Naive thymus-derived CD4-positive, alpha-beta T cell (primary cell): ENCODE data around the gene CCR5AS.

Experiments
- ATAC-seq: fragments of 150-1000 bp; cut with Tn5 transposase; 2 replicates; pipeline ENCODE4 v1.10.0; 2021; ENCODE audit warnings: mild to moderate bottlenecking, moderate library complexity
- CTCF ChIA-PET: fragments of 350-600 bp; sonication (Branson Sonifier 250); formaldehyde crosslinking; loops from one replicate; lab custom pipeline; 2021; ENCODE audit warnings: antibody characterized with exemption; lab: Charles Lee
- POLR2A ChIA-PET: fragments of 350-600 bp; sonication (Branson Sonifier 250); formaldehyde crosslinking; loops from one replicate; lab custom pipeline; 2021; ENCODE audit warnings: antibody characterized with exemption, inconsistent platforms; lab: Charles Lee
- DNase-seq, 9 donors: peaks; one replicate each; pipeline versions ENCODE4 v3.0.0 to v3.0.0-alpha.2; 2020 to 2022; ENCODE audit warnings: mixed read lengths in 1 of 9
- H3K27ac ChIP-seq: one replicate; pipeline ENCODE4 v1.7.0; 2013; ENCODE audit warnings: mild to moderate bottlenecking, low read depth, low read length, moderate library complexity
- H3K27me3 ChIP-seq, 2 donors: one replicate each; pipeline ENCODE4 v1.7.0; 2013; ENCODE audit warnings: low read length in 2 of 2, mild to moderate bottlenecking in 2 of 2, moderate library complexity in 2 of 2; ENCODE audit not compliant: control insufficient read depth in 2 of 2, insufficient read depth in 2 of 2
- H3K36me3 ChIP-seq, 3 experiments: 1 replicate in 2 of 3; 2 replicates in 1 of 3; pipeline ENCODE4 v1.7.0; 2013; ENCODE audit warnings: low read length in 3 of 3, mild to moderate bottlenecking in 3 of 3, moderate library complexity in 1 of 3; ENCODE audit not compliant: insufficient read depth in 3 of 3, control insufficient read depth in 2 of 3
- H3K4me1 ChIP-seq, 2 donors: one replicate each; pipeline ENCODE4 v1.7.0; 2013; ENCODE audit warnings: low read length in 2 of 2, mild to moderate bottlenecking in 2 of 2, moderate library complexity in 1 of 2; ENCODE audit not compliant: control insufficient read depth in 2 of 2, insufficient read depth in 2 of 2
- H3K4me3 ChIP-seq: 2 replicates; pipeline ENCODE4 v1.7.0; 2013; ENCODE audit warnings: mild to moderate bottlenecking, low read length
- H3K9me3 ChIP-seq, 3 experiments: 1 replicate in 2 of 3; 2 replicates in 1 of 3; pipeline ENCODE4 v1.7.0; 2013; ENCODE audit warnings: low read length in 3 of 3; ENCODE audit not compliant: control insufficient read depth in 2 of 3
- H3K27ac Mint-ChIP-seq, 9 donors: one replicate each; pipeline ENCODE4 v1.8.0; 2020 to 2022; ENCODE audit warnings: mixed read lengths in 9 of 9, mild to moderate bottlenecking in 8 of 9, moderate library complexity in 5 of 9, inconsistent platforms in 2 of 9
- H3K27me3 Mint-ChIP-seq, 5 donors: one replicate each; pipeline ENCODE4 v1.8.0; 2021 to 2022; ENCODE audit warnings: mixed read lengths in 5 of 5, mild to moderate bottlenecking in 1 of 5
- H3K36me3 Mint-ChIP-seq, 5 donors: one replicate each; pipeline ENCODE4 v1.8.0; 2020 to 2022; ENCODE audit warnings: mixed read lengths in 5 of 5, mild to moderate bottlenecking in 3 of 5, inconsistent platforms in 1 of 5
- H3K4me1 Mint-ChIP-seq, 7 donors: one replicate each; pipeline ENCODE4 v1.8.0; 2020 to 2022; ENCODE audit warnings: mixed read lengths in 7 of 7, mild to moderate bottlenecking in 3 of 7, inconsistent platforms in 1 of 7
- H3K4me3 Mint-ChIP-seq, 10 donors: one replicate each; pipeline ENCODE4 v1.8.0; 2020 to 2022; ENCODE audit warnings: mild to moderate bottlenecking in 10 of 10, mixed read lengths in 10 of 10, moderate library complexity in 6 of 10, inconsistent platforms in 2 of 10
- H3K9me3 Mint-ChIP-seq, 11 donors: one replicate each; pipeline ENCODE4 v1.8.0; 2020 to 2022; ENCODE audit warnings: mixed read lengths in 11 of 11, mild to moderate bottlenecking in 4 of 11, inconsistent platforms in 1 of 11, moderate library complexity in 1 of 11
- intact Hi-C, 2 donors: fragments of 100-400 bp; cut with micrococcal nuclease; formaldehyde crosslinking; loops; one replicate each; pipeline ENCODE4 v1.15.1; 2023

Gene CCR5AS

DNA sequence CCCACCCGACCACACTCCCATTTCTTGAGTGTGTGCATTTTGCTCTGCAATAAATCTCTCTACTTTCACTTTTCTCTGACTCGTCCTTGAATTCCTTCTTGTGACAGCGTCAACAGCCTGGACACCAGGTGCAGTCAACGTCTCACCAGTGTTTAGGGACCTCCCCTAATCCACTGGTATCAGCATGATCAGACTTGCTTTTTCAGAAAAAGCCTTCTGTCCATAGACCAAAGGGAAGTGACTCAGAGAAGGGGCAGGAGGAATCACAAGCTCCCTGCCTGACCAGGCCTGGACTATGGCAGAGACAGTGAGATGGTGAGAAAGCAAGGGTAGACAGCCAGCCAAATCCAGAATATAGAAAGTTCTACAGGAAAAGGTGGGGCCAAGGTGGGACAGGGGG is 20.7 kb downstream of the CCR5AS start:
- Histone ChIP-seq H3K4me1 (peaks cover 0 to 7% of the 10 kb centered on the region in 2 donors), H3K36me3 (peaks cover 0 to 2% (median 0%) of the 10 kb centered on the region in 3 experiments), H3K9me3 (no peaks in the 10 kb centered on the region), H3K4me3 (no peak overlapping the region), H3K27me3 (no peaks in the 10 kb centered on the region), H3K27ac (no peak overlapping the region)
- intact Hi-C loops, result loop anchor here in 1 of 2 donors (10.0 kb wide), 1 partner anchor 59 kb away; no protein-coding TSS in a partner anchor
- POLR2A ChIA-PET, result interaction anchor here (1.2 kb wide), 1 partner anchor 17 kb away, joined by 3 read pairs; no protein-coding TSS in a partner anchor
- no peak for ATAC-seq
- Mint-ChIP-seq H3K9me3 (peaks cover 0 to 4% (median 0%) of the 10 kb centered on the region in 11 donors), H3K27ac (peak overlapping the region in 1 of 9 donors; percentile 61), H3K4me3 (peak overlapping the region in 1 of 10 donors; percentile 53), H3K27me3 (peaks cover 0 to 12% (median 4%) of the 10 kb centered on the region in 5 donors), H3K4me1 (peaks cover 13 to 28% (median 16%) of the 10 kb centered on the region in 7 donors), H3K36me3 (peaks cover 0 to 8% (median 0%) of the 10 kb centered on the region in 5 donors)
- CTCF ChIA-PET, result interaction anchor here (0.7 to 1.8 kb wide), 3 partner anchors 8 to 305 kb away, joined by 3 to 4 read pairs (median 3); no protein-coding TSS in a partner anchor
- DNase-seq, result no peak

DNA sequence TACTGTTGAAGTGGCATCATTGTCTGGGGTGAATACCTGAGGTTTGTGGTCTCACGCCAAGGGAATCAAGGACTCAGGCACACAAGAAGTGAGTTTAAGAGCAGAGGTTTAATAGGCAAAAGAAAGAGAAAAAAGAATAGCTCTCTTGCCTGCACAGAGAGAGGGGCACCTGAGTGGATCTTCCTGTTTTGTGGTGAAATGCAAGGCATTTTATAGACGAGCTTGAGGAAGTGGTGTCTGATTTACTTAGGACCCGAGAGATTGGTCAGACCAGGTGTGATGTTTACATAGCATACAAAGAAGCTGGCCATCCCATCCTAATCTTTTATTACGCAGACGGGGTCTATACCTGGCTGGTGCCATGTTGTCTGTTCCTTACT is 22.9 kb downstream of the CCR5AS start:
- Histone ChIP-seq H3K4me1 (peaks cover 0 to 16% of the 10 kb centered on the region in 2 donors), H3K9me3 (no peaks in the 10 kb centered on the region), H3K27ac (no peak overlapping the region), H3K36me3 (peaks cover 0 to 2% (median 0%) of the 10 kb centered on the region in 3 experiments), H3K27me3 (no peaks in the 10 kb centered on the region), H3K4me3 (no peak overlapping the region)
- Mint-ChIP-seq H3K27me3 (peaks cover 0 to 13% (median 4%) of the 10 kb centered on the region in 5 donors), H3K4me1 (peaks cover 22 to 40% (median 30%) of the 10 kb centered on the region in 7 donors), H3K27ac (peak overlapping the region in 1 of 9 donors; percentile 29), H3K4me3 (peak overlapping the region in 1 of 10 donors; percentile 15), H3K36me3 (peaks cover 0 to 8% (median 0%) of the 10 kb centered on the region in 5 donors), H3K9me3 (peaks cover 0 to 4% (median 0%) of the 10 kb centered on the region in 11 donors)
- ATAC-seq, result no peak
- intact Hi-C loops, result loop anchor here in 1 of 2 donors (10.0 kb wide), 1 partner anchor 61 kb away; no protein-coding TSS in a partner anchor
- POLR2A ChIA-PET, result no interaction called here
- CTCF ChIA-PET, result interaction anchor here (1.0 to 2.0 kb wide), 3 partner anchors 12 to 108 kb away, joined by 3 to 7 read pairs (median 3); no protein-coding TSS in a partner anchor
- DNase-seq, result no peak

DNA sequence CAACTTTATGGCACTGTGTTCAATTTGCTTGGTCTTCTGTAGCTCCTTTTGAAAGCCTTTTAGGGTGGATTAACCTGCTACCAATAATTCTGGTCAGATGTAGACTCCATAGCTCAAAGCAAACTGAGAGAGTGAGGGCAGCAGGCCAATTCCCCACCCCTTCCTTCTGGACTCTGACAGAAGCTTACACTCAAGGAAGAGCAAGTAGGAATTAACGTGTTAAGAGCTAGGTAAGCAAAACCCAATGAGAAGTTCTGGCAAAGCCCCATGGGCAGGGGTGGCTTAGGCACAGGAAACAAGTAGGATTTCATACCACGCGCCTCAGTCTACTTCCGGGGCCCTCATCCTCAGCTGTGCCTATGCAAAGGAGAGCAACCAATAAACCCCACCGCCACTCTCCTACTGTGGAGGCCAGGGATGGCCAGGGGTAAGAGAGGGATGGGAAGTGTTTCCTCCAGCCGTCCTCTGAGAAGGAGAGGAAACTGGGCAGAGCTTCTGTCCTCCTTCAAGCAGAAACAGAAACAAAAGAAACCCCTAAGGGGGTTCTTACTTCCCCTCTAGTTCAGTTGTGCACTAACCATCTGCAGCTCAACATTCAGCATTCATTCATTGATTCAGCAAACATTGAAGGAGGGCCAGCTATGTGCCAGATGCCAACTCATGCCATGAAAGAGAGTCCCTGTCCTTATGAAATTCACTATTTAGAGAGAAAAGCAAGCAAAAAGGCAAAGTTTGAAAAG is 23.5 kb downstream of the CCR5AS start:
- no peak for ATAC-seq
- H3K27ac Mint-ChIP-seq, result peak overlapping the region in 1 of 9 donors; percentile 29
- intact Hi-C loops, result loop anchor here in 1 of 2 donors (10.0 kb wide), 1 partner anchor 61 kb away; no protein-coding TSS in a partner anchor

DNA sequence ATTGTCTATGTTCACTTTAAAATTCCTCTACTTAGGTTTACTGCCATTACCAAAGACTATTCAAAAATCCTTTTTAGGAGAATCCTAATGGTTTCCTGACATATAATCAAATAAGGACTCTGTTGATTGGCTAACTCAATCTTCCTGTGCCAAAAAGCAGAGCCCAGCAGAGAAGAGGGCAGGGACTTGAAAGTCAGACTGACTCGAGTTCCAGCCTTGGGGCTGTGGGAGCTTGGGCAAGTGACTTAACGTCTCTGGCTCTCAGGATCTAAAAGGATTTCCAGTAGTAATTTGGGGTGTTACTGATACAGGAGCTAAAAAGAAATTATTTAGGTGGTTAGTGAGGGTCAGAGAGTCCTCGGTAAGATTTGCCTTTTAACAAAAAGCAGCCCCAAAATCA is 25.2 kb downstream of the CCR5AS start:
- CTCF ChIA-PET, result interaction anchor here (0.6 to 1.3 kb wide), 2 partner anchors 106 to 374 kb away, joined by 3 to 7 read pairs; no protein-coding TSS in a partner anchor
- POLR2A ChIA-PET, result no interaction called here
- H3K9me3 Mint-ChIP-seq, result peaks cover 0 to 4% (median 0%) of the 10 kb centered on the region in 11 donors
- peaks cover 0 to 21% (median 4%) of the 10 kb centered on the region in 5 donors for H3K27me3 Mint-ChIP-seq
- H3K4me3 Mint-ChIP-seq, result no peak overlapping the region
- H3K4me3 ChIP-seq, result no peak overlapping the region
- no peaks in the 10 kb centered on the region for H3K9me3 ChIP-seq
- no peak overlapping the region for H3K27ac Mint-ChIP-seq
- intact Hi-C loops, result loop anchor here in 1 of 2 donors (10.0 kb wide), 1 partner anchor 63 kb away; no protein-coding TSS in a partner anchor
- peaks cover 0 to 9% (median 0%) of the 10 kb centered on the region in 5 donors for H3K36me3 Mint-ChIP-seq
- H3K4me1 ChIP-seq, result peaks cover 0 to 22% of the 10 kb centered on the region in 2 donors
- H3K27me3 ChIP-seq, result no peaks in the 10 kb centered on the region
- DNase-seq (no peak), ATAC-seq (no peak)
- H3K27ac ChIP-seq, result no peak overlapping the region
- H3K36me3 ChIP-seq, result no peaks in the 10 kb centered on the region
- H3K4me1 Mint-ChIP-seq, result peaks cover 26 to 48% (median 31%) of the 10 kb centered on the region in 7 donors

More for the DNA sequence above, 23.5 kb downstream of the CCR5AS start:
- no peak for DNase-seq
- H3K9me3 ChIP-seq, result no peaks in the 10 kb centered on the region
- ChIA-PET CTCF (interaction anchor here (0.8 to 2.0 kb wide), 5 partner anchors 12 to 304 kb away, joined by 3 to 7 read pairs (median 3); no protein-coding TSS in a partner anchor), POLR2A (no interaction called here)
- H3K4me1 ChIP-seq, result peaks cover 0 to 16% of the 10 kb centered on the region in 2 donors
- Mint-ChIP-seq H3K4me3 (peak overlapping the region in 1 of 10 donors; percentile 4), H3K36me3 (peaks cover 0 to 8% (median 0%) of the 10 kb centered on the region in 5 donors), H3K4me1 (peaks cover 23 to 42% (median 30%) of the 10 kb centered on the region in 7 donors), H3K9me3 (peaks cover 0 to 4% (median 0%) of the 10 kb centered on the region in 11 donors), H3K27me3 (peaks cover 0 to 13% (median 4%) of the 10 kb centered on the region in 5 donors)
- H3K27me3 ChIP-seq, result no peaks in the 10 kb centered on the region
- H3K4me3 ChIP-seq, result no peak overlapping the region
- H3K36me3 ChIP-seq, result peaks cover 0 to 2% (median 0%) of the 10 kb centered on the region in 3 experiments
- no peak overlapping the region for H3K27ac ChIP-seq

DNA sequence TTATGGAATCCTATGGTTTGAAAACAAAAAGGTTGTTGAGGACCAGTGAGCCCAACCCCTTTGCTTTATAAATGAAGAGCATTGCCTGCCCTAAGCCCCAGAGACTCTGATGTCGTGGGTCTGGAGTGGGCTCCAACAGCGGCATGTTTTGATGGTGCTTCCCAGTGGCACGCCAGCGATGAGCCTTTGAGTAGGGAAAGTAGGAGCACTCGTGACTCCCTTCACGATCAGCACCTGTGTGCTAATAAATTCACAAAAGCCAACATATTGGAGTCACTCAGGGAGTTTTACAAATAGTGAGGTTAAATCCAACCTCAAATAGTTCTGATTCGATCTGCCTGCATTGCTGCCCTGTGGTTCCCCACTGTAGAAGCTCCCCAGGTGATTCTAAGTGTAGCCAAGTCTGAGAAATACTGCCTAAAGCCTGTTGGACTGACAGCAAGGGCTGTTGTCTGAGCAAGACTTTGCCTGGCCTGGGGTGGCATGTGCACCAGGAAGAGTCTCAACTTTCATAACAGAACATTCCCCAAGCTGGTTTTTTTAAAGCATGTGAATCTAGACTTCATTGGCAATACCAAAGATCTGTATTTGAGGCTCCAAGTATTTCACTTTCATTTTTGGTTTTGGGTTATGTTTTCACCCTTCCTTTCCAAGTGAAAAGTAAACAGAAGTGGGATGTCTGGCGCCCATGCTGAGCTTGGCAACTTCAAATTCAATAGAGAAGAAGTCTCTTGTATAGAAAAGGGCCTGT is 26.2 kb downstream of the CCR5AS start:
- Histone ChIP-seq H3K27ac (no peak overlapping the region), H3K9me3 (no peaks in the 10 kb centered on the region), H3K27me3 (no peaks in the 10 kb centered on the region), H3K36me3 (no peaks in the 10 kb centered on the region), H3K4me3 (no peak overlapping the region), H3K4me1 (peaks cover 2 to 27% of the 10 kb centered on the region in 2 donors)
- peaks cover 0 to 4% (median 0%) of the 10 kb centered on the region in 11 donors for H3K9me3 Mint-ChIP-seq
- peaks cover 0 to 18% (median 4%) of the 10 kb centered on the region in 5 donors for H3K27me3 Mint-ChIP-seq
- ATAC-seq (no peak), DNase-seq (no peak)
- H3K4me1 Mint-ChIP-seq, result peaks cover 28 to 47% (median 35%) of the 10 kb centered on the region in 7 donors
- intact Hi-C loops, result loop anchor here in 1 of 2 donors (10.0 kb wide), 1 partner anchor 64 kb away; no protein-coding TSS in a partner anchor
- ChIA-PET CTCF (interaction anchor here (0.9 kb wide), 1 partner anchor 105 kb away, joined by 3 read pairs; no protein-coding TSS in a partner anchor), POLR2A (no interaction called here)
- H3K27ac Mint-ChIP-seq, result peak overlapping the region in 6 of 9 donors; percentile 6 to 84 (median 27)
- peak overlapping the region in 5 of 10 donors; percentile 36 to 76 (median 56) for H3K4me3 Mint-ChIP-seq
- H3K36me3 Mint-ChIP-seq, result peaks cover 0 to 5% (median 0%) of the 10 kb centered on the region in 5 donors
